HG02763 (cell line): Measurements from ENCODE around the gene NNMT.
"Not testable (repeated sequence)": the region's sequence is repeated elsewhere in the genome, so short reads cannot be mapped to it uniquely, and the experiment has no call there.

Source experiments
- ATAC-seq: cut with Tn5 transposase; IDR thresholded peaks from one replicate; pipeline ENCODE4 v1.9.1; 2021; ENCODE audit warnings: mild to moderate bottlenecking, moderate library complexity; ENCODE audit not compliant: unreplicated experiment

Gene NNMT

DNA sequence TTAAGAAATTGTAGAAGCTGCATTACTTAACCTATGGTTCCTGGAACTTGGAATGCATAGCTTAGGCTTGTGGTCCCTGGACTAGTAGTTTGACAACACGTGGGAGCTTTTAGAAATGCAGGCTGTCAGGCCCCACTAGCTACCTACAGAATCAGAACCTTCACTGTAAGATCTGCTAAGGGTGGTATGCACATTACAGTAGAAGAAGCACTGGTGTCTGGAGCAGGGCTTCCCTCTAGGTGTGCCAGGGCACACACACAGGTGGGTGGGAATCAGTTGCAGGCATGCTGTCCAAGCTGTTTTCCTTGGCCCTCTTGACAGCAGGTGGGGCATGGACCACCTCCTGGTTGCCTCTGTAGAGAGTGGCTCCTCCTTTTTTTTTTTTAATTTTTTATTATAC is 8.8 kb downstream of the NNMT start:
- no peak for ATAC-seq

DNA sequence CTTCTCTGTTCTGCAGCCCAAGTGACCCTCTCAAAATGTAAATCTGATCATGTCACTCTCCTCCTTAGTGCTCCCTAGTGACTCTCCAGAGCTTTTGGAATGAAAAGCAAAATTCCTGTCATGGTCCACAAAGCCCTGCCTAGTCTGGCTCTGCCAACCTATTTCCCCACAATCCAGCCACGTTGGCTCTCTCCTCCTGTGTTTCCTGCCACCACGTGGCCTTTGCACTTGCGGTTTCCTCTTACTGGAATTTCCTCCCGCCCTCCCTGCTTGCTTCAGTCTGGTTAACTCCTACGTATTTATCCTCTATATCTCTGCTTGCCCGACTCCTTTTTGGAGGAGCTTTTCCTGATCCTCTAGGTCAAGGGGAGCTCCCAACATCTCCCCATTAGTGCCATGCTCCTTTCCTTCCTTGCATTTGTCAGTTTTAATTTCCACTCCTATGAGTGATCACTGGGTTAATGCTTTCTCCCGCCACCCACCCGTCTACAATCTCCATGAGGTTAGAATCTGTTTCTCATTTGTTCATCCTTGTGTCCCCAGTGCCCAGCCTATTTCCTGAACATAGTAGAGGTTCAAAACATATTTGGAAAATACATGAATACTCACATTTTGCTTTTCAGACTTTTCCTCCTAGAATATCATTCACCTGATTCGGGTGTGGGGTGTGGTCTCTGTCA is 11.5 kb downstream of the NNMT start:
- no peak for ATAC-seq

DNA sequence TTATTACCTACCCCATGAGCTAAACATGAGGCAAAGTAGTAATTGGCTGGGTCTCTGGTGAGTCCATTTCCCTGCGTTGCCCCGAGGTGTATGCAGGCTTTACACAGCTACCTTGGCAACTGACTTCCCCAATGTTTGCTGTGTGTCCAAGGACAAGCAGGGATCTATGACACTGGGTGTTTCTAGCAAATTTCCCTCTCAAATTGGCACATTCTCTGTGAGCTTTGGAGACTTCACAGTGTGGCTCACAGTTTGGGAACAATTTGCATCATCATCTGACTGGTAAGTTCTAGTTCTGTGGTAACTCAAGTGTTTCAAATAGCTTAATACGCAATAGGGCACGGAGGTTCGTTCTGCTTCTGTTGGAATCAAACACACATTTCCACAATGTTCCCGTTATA is 12.5 kb downstream of the NNMT start:
- ATAC-seq, result no peak

DNA sequence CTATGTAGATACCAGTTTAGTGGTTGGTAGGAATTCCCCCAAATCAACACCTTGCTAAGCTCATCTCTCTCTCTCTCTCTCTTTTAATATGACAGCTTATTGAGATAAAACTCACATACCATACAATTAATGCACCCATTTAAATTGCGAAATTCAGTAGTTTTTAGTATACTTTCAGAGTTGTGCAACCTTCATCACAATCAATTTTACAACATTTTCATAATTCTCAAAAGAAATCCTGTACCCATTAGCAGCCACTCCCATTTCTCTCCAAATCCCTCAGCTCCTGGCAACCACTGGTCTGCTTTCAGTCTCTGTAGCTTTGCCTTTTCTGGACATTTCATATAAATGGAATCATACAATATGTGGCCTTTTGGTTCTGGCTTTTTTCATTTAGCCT is 13.3 kb downstream of the NNMT start:
- ATAC-seq, result no peak

DNA sequence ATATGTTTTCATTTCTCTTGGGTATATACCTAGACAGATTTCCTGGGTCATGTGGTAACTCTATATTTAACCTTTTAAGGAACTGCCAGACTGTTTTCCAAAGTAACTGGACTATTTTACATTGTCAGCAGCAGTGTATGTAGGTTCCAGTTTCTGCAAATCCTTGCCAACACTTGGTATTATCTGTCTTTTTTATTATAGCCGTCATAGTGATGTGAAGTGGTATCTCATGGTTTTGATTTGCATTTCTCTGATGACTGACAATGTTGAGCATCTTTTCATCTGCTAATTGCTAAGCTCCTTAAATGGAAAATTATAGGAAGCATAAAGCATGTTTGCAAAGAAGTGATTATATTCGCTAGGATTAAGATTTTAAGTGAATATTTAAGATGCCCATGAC is 13.9 kb downstream of the NNMT start:
- no peak for ATAC-seq

DNA sequence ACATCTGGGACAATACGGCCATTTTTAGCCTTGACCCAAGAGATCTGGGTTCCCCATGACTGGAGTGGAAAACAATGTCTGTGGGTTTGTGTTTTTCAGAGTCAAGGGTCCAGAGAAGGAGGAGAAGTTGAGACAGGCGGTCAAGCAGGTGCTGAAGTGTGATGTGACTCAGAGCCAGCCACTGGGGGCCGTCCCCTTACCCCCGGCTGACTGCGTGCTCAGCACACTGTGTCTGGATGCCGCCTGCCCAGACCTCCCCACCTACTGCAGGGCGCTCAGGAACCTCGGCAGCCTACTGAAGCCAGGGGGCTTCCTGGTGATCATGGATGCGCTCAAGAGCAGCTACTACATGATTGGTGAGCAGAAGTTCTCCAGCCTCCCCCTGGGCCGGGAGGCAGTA is 15.7 kb downstream of the NNMT start:
- no peak for ATAC-seq

DNA sequence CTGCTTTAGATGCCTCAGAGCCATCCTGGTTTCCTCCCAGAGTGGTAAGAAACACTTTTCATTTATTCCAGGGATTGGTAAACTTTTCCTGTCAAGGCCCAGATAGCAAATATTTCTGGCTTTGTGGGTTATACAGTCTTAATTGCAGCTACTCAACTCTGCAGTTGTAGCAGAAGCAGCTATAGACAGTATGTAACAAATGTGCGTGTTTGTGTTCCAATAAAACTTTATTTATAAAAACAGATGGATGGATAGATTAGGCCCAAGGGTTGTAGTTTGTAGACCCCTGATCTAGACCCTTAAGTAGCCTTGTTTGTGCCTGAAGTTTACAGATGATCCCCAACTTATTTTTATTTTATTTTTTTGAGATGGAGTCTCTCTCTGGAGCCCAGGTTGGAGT is 17.9 kb downstream of the NNMT start:
- ATAC-seq, result no peak

DNA sequence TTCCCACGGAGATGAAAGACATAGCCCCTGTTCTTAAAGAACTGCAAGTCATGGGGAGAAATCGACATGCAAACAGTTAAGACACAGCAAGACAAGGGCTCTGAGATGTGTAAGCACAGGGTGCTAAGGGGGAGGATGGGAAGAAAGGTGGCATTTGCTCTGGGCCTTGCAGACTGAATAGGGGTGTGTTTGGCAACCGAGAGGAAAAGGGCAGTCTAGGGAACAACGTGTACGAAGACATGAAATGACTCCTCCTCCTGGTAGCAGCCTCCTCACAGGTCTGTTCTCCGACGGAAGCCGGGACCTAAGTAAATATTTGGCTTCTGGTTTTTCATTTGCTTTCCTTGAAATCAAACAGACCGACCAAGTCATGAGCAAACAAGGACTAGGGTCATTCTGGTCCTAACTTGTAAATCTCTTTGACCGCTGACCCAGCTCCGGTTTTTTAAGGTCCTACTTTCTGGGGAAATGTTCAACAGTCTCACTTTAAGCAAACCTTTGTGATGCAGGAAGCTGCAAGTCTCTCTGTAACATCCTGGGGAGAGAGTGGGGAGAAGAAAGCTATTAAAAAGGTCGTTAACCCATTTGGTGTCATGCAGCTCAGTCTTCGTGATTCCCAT is 19.7 kb downstream of the NNMT start:
- no peak for ATAC-seq

DNA sequence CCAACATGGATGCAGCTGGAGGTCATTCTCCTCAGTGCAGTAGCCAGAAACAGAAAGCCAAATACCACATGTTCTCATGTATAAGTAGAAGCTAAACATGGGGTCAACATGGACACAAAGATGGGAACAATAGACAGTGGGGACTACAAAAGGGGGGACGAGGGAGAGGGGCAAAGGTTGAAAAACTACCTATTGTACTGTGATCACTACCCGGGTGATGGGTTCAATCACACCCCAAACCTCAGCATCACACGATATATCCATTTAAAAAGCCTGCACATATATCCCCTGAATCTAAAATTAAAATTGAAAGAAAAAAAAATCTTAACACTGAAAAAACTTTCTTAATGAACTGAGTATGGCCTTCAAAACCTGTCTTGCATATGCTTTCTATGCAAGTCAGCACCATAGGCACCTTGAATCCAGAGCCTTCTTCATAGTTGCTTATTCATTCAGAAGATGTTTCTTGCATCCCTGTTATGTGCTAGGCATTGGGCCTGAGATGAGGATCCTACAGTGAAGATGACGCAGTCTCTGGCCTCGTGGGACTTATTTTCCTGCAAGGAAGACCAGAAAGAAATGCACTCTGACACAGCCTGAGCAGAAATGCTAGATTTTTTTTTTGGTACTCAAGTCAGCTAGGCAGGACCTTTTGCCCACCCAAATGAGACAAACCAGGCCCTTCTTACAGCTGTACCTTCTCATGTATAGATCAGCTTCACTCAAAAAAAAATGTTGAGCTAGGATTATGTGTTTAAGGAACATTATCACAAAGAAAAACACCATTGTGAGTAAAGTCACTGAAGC is 21.0 kb downstream of the NNMT start:
- no peak for ATAC-seq

DNA sequence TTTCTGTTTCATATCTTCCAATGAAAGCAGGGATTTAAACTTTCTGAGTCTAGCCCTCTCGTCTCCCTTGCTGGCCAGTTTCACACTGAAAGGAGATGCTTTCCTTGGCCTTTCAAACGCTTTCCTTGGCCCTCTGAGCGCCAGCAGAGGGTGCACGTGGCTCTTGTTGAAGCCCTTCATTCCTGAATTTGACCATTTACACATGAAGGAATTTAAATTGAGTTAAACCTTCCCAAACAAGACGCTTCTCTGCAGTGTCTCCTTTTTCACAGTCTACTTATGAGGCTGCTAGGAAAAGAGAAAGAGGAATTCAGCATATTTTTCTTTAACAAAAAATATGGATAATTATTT is 21.6 kb downstream of the NNMT start:
- ATAC-seq, result no peak

DNA sequence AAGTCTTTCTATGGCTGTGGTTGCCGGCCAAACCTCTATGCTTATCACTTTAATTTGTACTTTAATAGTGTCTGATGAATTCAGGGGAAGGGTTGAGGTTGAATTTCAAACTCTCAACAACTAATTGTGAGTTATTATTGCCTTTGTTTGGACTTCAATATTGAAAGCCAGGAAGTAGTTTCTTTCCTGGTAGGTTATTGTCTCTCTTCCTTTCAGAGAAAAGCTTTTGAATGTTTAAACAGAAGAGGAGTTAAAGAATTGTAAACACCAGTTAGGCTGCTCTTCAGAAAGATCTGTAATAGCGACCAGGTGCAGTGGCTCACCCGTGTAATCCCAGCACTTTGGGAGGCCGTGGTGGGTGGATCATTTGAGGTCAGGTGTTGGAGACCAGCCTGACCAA is 22.2 kb downstream of the NNMT start:
- ATAC-seq, result no peak

DNA sequence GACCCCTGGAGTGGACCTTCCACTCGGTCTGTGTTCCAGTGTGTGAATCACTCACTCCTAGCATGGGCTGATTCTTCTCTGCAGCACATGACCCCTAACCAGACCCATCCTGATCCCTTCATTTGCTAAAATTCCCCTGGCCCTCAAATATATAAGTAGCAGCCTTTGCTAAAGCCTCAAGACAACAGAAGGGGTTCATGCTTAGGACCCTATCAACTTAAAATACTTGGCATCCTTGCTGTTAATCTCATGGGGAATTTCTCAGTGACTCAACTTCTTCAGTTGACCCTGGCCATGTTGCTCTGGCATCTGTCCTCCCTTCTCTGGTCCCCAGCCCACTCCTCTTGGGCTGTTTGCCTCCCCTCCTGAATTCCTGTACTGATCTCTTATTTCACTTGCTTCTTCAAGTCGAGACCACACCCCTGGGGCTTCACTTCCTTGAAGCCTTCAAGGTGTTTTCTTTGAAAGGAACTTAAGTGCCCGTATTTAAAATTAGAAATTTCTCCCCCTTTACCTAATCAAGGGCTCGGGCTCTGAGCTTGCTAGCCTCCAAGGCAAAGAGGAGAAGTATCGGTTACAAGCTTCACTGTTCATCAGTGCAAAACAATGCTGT is 23.6 kb downstream of the NNMT start:
- no peak for ATAC-seq

DNA sequence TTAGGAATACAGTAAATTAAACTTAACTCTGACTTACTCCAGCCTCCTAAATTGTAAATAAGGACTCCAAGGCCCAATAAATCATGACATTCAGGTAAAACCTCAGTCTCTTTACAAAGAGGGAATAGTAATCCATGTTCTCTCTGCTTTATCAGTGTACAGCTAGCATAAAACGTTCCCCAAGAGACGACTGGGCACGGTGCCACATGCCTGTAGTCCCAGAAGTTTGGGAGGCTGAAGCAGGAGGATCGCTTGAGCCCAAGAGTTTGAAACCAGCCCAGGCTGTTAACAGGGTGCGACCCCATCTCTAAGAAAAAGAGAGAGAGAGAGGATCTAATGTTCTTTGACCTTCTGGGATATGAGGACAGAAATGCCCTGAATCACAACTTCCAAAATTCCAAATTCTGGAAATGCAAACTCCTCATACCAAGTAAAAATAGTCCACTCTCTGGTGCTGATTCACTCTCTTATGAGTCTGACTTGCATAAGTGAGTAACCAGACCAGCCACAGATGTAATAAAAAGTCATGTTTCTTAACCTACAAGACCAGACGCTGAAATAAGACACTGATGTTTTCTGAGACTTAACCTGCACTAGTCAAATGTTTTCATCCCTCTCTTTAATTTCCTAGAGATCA is 25.5 kb downstream of the NNMT start:
- ATAC-seq, result no peak

DNA sequence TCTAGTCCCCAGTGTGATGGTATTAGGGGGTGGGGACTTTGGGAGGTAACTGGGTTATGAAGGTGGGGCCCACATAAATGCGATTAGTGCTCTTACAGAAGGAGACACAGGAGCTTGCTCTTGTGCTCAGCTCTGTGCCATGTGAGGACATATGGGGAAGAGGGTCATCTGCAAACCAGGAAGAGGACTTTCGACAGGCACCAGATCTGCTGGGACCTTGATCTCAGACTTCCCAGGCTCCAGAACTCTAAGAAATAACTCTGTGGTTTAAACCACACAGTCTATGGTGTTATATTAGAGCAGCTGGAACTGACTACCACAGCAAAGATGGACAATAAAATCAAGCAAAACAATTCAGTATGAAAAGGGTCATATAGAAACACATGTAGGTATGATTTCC is 26.7 kb downstream of the NNMT start:
- ATAC-seq, result no peak

DNA sequence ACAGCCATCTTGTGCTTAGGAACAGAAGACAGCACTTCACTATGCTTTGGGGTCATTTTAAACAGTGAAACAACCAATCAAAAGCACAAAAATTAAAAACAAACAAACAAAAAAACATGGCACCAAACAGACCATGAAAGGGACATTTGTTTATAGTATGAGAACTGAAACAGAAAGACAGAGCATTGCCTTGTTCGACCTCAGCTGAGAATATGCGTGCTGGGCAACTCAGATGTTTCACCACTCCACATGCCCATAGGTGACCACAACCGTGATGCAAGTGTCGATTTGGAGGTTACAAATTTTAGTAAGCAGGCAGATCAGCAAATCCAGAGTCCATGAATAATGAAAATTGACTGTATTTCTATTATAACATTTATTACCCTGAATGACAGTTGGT is 30.0 kb downstream of the NNMT start:
- no peak for ATAC-seq

DNA sequence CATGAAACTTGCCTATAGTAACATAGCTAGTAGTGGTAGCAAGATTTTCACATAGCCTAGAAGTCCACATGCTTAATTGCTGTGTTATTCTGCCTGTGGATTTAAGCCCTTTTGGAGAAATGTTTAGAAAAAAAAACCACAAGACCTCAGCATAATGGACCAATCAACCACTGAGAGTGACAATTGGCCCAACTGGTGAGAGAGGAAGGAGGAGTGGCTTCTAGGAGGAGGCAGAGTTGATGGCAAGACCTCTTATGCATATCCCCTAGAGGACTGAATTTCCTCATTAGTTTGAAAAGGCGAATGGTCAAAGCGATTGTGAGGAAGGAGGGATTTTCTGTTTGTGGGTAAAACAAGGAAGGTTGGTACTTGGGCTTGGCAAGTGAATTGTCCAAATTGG is 30.6 kb downstream of the NNMT start:
- no peak for ATAC-seq

DNA sequence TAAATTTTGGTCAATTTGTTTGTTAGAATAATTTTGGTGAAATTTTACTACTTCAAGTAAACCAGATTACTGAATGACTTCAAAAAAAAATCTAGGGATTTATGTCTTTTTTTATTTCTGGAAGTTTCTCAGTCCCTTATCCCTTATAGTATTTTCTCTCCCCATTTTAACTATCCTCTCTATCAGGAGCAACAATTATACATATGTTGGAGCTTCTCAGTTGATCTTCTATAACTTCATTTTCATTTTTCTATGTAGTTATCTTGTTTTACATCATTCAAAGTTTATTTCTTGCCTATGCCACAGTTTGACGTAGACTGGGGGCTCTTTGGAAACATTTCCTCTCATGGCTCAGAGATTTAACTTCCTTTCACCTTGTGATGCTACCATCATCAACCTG is 34.2 kb downstream of the NNMT start:
- no peak for ATAC-seq

DNA sequence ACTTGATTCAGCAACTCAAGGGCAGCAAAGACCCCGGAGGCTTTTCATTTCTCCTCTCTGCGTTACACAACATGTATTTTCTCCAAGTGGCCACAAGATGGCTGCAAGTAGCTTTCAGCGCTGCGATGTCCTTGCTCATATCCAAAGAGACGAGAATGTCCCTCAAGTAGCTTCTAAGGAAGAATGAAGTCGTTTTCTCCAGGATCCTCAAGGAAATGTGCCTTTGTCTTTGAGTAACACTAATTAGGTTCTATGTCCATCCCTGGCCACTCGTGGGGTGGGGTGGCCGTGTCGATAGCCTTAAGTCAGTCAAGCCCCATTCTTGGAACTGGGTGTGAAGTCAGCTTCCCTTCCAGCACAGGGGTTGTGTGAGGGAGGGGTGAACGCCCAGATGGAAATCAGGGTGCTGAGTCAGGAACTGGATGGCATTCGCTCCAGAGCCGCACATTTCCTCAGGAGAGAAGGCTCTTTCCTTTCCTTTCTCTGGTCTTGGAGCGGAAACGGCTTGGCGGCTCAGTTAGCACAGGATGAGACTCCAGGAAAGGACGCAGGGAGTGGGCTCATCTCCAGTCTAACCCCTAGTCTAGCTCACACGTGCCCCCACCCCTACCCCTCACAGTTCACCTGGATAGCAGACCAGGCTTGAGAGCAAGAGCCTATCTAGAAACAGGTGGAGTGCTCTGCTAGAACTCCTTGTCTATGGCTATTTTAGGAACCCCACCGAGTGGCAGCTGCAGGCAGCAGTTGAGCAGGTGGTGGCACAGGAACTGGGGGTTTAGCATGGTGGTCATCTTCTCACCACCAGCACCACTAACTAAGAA is 44.3 kb downstream of the NNMT start:
- no peak for ATAC-seq

DNA sequence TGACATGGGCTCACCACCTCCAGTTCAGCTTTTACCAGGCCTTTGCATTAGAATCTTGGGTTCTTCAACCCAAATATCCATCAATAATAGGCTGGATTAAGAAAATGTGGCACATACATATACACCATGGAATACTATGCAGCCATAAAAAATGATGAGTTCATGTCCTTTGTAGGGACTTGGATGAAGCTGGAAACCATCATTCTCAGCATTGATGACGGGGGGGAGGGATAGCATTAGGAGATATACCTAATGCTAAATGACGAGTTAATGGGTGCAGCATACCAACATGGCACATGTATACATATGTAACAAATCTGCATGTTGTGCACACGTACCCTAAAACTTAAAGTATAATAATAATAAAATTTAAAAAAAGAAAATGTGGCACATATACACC is 45.5 kb downstream of the NNMT start:
- not testable (repeated sequence) for ATAC-seq

DNA sequence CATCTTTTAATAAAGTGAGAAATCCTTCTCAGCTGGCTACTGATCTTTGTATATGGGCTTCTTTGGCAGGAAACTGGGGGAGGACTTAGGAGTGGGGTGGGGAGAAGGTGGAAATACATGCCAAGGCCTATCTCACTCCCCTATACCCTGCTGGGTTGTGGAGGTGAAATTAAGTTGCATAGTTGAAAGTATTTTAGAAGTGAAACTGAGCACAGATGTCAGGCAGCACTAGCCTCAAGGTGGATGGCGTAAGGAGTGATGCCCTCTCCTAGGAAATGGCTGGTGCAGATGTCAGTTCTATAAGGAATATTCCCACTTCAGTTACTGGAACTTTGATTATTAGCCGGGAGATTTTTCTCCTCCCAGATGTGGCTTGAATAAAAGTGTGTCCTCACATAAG is 46.3 kb downstream of the NNMT start:
- ATAC-seq, result no peak

DNA sequence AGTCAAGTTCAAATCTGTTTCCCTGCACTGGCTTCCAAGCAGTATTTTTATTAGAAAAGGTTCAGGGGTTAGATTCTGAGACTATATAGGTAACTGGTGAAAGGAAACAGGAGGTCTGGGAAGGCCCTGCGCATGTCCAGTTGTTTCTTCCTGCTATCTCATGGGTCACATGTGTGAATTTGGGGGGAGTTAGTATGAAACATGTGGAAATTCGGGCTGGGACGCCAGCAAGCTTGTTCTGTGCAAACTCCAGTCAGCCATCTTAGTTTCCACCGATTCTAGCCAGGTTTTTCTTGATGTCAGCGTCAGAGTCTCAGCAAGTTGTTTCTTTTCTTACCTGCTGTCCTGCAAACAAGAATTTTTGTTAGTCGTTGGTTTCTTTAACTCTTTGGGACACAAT is 46.8 kb downstream of the NNMT start:
- ATAC-seq, result no peak
